D721Med (cell line): Measurements from ENCODE around the gene CRACR2B.

Experiments used
- DNase-seq: peaks from one replicate; pipeline ENCODE4 v3.0.0; 2011; ENCODE audit warnings: low spot score; ENCODE audit not compliant: insufficient read length
- FAIRE-seq: peaks from 2 replicates; lab custom pipeline; 2011; peaks lifted over from hg19 to GRCh38; lab: Jason Lieb, UNC
- TF ChIP-seq, protein P1 (sequence below): IDR thresholded peaks from 2 replicates; pipeline ENCODE4 v1.5.1; 2012; ENCODE audit warnings: mild to moderate bottlenecking, control low read depth; ENCODE audit not compliant: insufficient read depth; ENCODE audit errors: missing control alignments

Gene CRACR2B

DNA sequence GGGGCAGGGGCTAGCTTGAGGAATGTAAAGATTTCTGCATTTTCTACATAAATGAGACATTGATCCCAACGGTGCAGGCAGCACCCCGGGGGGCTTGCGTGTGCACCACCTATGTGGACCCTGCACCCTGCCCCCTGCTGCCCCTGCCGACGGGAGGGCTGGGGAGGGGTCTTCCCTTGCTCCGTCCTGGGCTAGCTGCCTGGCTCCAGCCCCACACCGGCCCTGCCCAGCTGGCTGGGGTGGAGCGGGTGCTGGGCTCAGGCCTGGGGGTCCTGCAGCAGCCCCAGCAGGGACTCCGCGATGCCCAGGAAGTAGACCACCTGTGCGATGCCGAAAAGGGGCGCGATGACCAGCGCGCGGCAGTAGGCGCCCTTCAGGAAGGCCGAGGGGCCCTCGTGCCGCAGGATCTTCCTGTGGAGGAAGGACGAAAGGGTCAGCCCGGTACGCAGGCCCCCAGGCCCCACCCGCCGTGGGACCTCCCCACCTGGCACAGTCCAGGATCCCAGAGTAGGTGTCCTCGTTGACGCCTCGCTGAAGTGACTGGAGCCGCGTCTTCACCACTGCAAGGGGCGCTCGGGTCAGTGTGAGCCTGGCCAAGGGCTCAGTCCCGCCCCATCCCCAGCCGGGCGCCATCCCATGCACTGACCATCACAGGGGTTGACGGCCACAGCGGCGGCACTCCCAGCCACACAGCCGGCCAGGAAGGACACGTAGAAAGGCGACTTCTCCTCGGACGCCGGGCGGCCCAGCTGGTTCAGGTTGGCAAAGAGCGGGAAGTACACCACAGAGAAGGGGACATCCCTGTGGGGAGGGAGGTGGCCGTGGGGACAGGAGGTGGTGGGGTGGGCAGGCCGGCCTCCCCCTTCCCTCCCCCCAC lies 35.8 kb upstream of the CRACR2B start:
- TF ChIP-seq, protein P1, sequence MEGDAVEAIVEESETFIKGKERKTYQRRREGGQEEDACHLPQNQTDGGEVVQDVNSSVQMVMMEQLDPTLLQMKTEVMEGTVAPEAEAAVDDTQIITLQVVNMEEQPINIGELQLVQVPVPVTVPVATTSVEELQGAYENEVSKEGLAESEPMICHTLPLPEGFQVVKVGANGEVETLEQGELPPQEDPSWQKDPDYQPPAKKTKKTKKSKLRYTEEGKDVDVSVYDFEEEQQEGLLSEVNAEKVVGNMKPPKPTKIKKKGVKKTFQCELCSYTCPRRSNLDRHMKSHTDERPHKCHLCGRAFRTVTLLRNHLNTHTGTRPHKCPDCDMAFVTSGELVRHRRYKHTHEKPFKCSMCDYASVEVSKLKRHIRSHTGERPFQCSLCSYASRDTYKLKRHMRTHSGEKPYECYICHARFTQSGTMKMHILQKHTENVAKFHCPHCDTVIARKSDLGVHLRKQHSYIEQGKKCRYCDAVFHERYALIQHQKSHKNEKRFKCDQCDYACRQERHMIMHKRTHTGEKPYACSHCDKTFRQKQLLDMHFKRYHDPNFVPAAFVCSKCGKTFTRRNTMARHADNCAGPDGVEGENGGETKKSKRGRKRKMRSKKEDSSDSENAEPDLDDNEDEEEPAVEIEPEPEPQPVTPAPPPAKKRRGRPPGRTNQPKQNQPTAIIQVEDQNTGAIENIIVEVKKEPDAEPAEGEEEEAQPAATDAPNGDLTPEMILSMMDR: no peak
- no peak for DNase-seq
- FAIRE-seq: no peak

DNA sequence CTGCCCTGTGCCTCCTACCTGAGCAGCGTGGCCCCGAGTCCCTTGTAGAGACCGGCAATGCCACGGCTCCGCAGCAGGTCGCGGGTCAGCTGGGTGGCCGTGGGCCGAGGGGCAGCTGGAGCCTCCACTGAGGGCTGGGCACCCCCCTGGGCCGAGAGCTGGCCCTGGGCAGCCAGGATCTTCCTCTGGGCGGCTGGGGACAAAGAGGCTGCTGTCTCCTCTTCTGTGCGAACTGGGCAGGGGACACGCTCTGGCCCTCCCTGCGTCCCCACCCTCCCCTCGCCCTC lies 35.2 kb upstream of the CRACR2B start:
- no peak for DNase-seq
- FAIRE-seq: no peak
- TF ChIP-seq, protein P1: no peak

DNA sequence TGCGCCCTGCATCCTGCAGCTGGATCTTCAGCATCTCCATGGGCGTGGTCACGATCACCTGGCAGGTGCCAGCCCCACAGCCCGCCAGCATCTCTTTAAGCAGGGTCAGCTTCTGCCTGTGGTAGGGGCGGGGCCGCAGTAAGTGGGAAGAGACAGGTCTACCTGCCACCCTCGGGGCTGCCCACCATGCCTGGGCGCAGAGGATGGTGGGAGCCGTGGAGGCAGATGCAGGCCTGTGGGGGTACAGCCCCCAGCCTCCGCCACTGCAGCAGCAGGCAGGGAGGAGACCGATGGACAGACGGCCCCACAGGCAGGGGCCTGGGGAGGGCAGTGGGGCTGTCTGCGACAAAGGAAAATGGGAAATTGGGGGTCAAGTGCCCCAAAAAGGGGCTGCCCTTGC lies 34.8 kb upstream of the CRACR2B start:
- FAIRE-seq (no peak), DNase-seq (no peak)
- TF ChIP-seq, protein P1: no peak

DNA sequence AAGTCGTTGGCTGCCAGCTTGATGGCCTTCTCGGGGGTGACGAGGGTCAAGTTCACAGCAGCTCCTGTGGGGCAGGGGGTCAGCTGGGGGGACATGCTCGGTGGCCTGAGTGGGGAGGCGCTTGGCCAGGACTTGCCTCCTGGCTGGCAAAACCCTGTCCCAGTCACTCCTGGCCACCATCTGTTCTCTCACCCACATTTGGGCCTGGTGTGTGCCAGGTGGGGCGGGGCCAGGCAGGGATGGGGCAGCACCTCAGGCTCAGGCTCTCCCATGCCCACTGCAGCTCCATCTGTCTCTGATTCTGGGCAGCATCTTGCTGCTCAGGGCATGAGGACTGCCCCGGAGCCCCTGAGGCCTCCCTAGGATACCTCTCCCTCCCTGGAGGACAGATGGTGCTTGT lies 34.2 kb upstream of the CRACR2B start:
- TF ChIP-seq, protein P1: no peak
- no peak for DNase-seq
- no peak for FAIRE-seq

DNA sequence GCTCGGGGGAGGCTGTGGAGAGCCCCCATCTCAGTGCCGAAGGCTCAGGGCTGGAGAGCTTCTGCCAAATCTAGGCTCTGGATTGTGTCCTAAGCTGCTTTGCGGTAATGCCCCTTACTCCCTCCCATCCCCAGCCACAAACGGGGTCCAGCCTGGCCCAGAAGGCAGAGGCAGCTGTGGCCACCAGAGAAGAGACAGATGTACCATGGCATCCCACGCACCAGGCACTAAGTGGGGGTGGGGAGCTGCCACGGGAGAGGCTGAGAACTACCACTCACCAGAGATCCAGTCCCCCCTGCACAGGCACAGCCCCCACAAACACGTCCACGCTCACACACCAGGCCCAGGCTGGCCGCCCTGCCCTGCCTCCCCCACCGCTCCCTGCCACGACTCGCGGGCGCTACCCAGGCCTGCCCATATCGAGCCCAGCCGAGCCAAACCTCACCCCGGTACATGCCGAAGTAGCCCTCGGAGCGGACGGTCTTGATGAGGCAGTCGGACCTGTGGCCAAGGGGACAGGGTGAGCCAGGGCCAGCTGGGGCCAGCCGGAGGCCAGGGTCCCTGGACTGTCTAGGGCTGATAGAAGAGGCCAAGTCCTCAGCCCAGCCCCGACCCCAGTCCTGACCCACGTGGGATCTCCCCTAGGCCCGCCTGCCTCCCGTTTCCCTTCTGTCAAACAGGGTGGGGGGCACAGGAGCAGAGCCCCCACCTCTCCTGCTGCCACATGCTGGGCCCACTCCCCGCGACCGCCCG lies 33.5 kb upstream of the CRACR2B start:
- TF ChIP-seq, protein P1: no peak
- DNase-seq: peak; percentile 49
- no peak for FAIRE-seq

DNA sequence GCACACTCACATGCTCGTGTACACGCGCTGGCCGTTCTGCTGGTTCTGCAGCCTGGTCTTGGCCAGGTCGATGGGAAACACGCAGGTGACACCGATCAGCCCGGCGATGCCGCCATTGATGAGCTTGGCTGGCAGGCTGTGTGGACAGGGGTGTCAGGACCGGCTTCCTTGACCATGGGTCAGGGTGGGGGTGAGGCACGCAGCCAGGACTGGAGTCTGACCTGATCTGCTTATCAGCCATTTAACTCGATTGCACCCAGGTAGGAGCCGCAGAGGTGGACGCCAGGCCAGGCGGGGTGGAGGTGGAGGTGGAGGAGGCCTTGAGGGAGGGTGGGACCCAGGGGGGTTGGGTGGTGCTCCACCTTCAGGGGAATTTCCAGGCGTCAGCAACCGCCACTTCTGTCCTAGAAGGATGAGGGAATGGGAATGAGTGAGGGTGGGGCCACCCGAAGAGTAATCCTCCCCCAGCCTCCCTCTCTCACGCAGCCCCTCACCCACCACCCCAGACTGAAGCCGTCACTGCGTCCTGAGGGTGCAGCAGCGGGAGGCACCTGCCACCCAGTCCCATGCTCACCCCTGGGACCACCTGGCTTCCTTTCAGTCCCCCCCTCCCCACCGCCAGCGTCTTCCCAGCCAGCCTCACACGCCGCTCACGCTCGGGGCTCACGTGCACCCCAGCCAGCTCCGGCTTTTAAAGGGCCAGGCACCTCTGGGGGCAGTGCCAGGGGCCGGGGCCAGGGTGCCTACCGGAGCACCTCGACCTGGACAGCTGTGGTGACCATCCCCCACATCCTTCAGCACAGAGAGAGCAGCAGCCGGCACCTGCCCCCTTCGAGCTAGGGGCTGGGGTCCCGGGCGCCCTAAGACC lies 32.7 kb upstream of the CRACR2B start:
- DNase-seq (no peak), FAIRE-seq (no peak)
- TF ChIP-seq, protein P1: no peak
